ENCODE results near the gene ARL2.
"Not testable (repeated sequence)": the region's sequence is repeated elsewhere in the genome, so short reads cannot be mapped to it uniquely, and the experiment has no call there.

Gene ARL2

DNA sequence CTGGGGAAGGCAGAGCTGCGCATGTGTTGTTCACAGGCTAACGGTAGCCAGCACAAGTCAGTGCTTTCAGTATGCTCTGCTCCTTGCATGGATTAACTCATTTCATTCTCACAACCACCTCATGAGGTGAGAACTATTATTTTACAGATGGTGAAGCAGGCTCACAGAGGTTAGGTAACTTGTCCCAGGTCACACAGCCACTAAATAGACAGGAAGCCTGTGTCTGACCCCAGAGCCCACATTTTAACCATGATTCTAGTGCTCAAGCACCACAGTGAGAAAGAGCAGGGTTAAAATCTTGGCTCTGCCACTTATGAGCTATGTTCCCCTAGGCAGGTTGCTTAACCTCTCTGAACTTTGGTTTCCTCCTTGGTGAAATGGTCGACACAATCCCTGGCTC is 7.0 kb downstream of the ARL2 start:
- no peak for DNase-seq (ENCODE audit: low read depth)
- no peak overlapping the region for H3K4me3 ChIP-seq (ENCODE audit: low read length)
- TF ChIP-seq CTCF (IDR thresholded peaks at IDR 0.05; ENCODE audit: insufficient read depth, low read depth, low read length, missing control alignments): no peak

DNA sequence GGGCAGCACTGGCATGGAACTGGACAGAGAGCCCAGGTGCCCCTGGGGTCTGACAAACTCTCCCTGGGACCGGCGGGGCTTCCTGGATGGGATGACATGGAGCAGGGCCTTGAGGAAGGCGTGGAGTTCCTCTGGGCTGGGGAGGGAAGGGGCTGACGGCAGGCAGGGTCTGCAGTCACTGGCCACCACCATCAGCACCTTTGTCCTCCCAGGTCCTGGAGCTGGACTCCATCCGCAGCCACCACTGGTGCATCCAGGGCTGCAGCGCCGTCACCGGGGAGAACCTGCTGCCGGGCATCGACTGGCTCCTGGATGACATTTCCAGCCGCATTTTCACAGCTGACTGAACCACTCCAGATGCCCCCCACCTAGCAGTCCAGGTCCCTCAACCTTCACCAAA is 7.5 kb downstream of the ARL2 start:
- no peak overlapping the region for H3K4me3 ChIP-seq (ENCODE audit: low read length)
- no peak for TF ChIP-seq CTCF (IDR thresholded peaks at IDR 0.05; ENCODE audit: insufficient read depth, low read depth, low read length, missing control alignments)

DNA sequence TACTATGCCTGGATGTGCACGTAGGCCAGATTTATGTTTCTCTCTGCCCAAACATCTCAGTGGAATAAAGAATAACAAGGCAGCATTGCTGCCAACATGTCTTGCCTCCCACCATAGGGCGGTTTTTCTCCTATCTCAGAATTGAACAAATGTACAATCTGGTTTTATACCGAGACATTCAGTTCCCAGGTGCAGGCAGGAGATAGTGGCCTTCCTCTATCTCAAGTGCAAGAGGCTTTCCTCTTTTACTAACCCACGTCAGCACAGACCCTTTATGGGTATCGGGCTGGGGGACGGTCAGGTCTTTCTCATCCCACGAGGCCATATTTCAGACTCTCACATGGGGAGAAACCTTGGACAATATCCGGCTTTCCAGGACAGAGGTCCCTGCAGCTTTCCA is 9.5 kb downstream of the ARL2 start:
- DNase-seq (ENCODE audit: low read depth); H3K4me3 ChIP-seq (ENCODE audit: low read length): not testable (repeated sequence)

More for the DNA sequence above, 7.5 kb downstream of the ARL2 start:
- no peak for DNase-seq (ENCODE audit: low read depth)

- H3K4me3 ChIP-seq (ENCODE audit: low read length): peak overlapping the region; percentile 65
- DNase-seq (ENCODE audit: low read depth): peak; percentile 69
- no peak for TF ChIP-seq CTCF (IDR thresholded peaks at IDR 0.05; ENCODE audit: insufficient read depth, low read depth, low read length, missing control alignments)
Measured at GRCh38 chr11:65026810-65027209, 12.8 kb downstream of the ARL2 start.

GRCh38 chr11:65027213-65028067 is 13.5 kb downstream of the ARL2 start, which contains the start of gene SNX15:
Gene SNX15, plus strand, starts transcription at chr11:65027439. Its CDS starts 99 bp downstream, at chr11:65027538.
- TF ChIP-seq CTCF (IDR thresholded peaks at IDR 0.05; ENCODE audit: insufficient read depth, low read depth, low read length, missing control alignments): peak; percentile 64
- DNase-seq (ENCODE audit: low read depth): peak; percentile 97
- peak within 1 kb of the TSS; percentile 65 for H3K4me3 ChIP-seq (ENCODE audit: low read length)

GRCh38 chr11:65032216-65032615 is 18.3 kb downstream of the ARL2 start:
- DNase-seq (ENCODE audit: low read depth): no peak
- H3K4me3 ChIP-seq (ENCODE audit: low read length): no peak overlapping the region
- TF ChIP-seq CTCF (IDR thresholded peaks at IDR 0.05; ENCODE audit: insufficient read depth, low read depth, low read length, missing control alignments): no peak

DNA sequence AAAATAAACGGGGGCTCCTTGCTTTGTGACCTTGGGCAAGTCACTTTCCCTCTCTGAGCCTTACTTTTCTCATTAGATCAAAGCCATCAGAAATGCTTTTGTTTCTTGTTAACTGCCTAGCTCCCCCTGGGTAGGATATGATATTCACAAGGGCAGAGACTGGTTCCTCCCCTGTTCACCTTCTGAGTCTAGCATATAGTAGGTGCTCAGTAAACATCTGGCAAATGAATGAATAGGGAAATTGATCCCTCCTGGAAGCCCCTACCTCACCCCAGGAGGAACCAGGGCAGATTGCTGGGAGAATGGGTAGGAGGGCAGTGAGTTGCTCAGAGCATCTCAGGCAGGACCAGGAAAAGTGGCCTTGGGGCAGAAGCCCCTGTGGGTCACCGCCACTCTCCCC is 20.5 kb downstream of the ARL2 start:
- no peak for TF ChIP-seq CTCF (IDR thresholded peaks at IDR 0.05; ENCODE audit: insufficient read depth, low read depth, low read length, missing control alignments)
- no peak overlapping the region for H3K4me3 ChIP-seq (ENCODE audit: low read length)
- no peak for DNase-seq (ENCODE audit: low read depth)
